PC-3 (cell line): ENCODE measurements around the gene GRAMD1C. TPM values are rescaled to one million over a fixed set of nuclear protein-coding genes. Genes with fewer than 3 reads are reported as not detected.
A peak's percentile ranks its signal among the peaks of the same experiment; 100 is the strongest.

Experiments used
- ATAC-seq: fragments of 200-7000 bp; cut with Tn5 transposase; 2 replicates; pipeline ENCODE4 v1.9.1; 2020; ENCODE audit warnings: mild to moderate bottlenecking, moderate library complexity
- BruUV-seq: library from RNA; stranded (reverse); fragments of 400-500 nt; replicated peaks from 2 replicates; lab custom pipeline; 2021; lab: Mats Ljungman, UMichigan
- CTCF ChIA-PET: fragments of 300-600 bp; sonication (Branson Sonifier 250); formaldehyde crosslinking; loops from one replicate; lab custom pipeline; 2022; ENCODE audit warnings: antibody characterized with exemption; lab: Charles Lee
- POLR2A ChIA-PET: fragments of 300-600 bp; sonication (Branson Sonifier 250); formaldehyde crosslinking; loops from one replicate; lab custom pipeline; 2022; ENCODE audit warnings: antibody characterized with exemption; ENCODE audit not compliant: unreplicated experiment; lab: Charles Lee
- DNase-seq: peaks from one replicate; pipeline ENCODE4 v3.0.0-alpha.2; 2015
- H2AFZ ChIP-seq: fragments of 300-600 bp; sonication (generic); 2 replicates; pipeline ENCODE4 v1.6.0; 2016; ENCODE audit warnings: antibody characterized with exemption, low read length
- H3F3A ChIP-seq: fragments of 300-600 bp; sonication (generic); one replicate; pipeline ENCODE4 v1.6.0; 2017; ENCODE audit warnings: antibody characterized with exemption, low read length, control low read depth, mild to moderate bottlenecking; ENCODE audit not compliant: unreplicated experiment
- H3K27ac ChIP-seq: fragments of 300-600 bp; sonication (generic); 2 replicates; pipeline ENCODE4 v1.5.1; 2016; ENCODE audit warnings: mild to moderate bottlenecking, low read length
- H3K27me3 ChIP-seq: fragments of 300-600 bp; sonication (generic); 2 replicates; pipeline ENCODE4 v1.6.1; 2016; ENCODE audit warnings: low read length, mixed read lengths
- H3K36me3 ChIP-seq: fragments of 300-600 bp; sonication (generic); 2 replicates; pipeline ENCODE4 v1.6.1; 2016; ENCODE audit warnings: low read depth, mixed run types, low read length, mixed read lengths
- H3K4me1 ChIP-seq: fragments of 300-600 bp; sonication (generic); 2 replicates; pipeline ENCODE4 v1.5.1; 2016; ENCODE audit warnings: low read length; ENCODE audit not compliant: insufficient read depth
- H3K4me2 ChIP-seq: fragments of 300-600 bp; sonication (generic); 2 replicates; pipeline ENCODE4 v1.6.0; 2016; ENCODE audit warnings: low read length
- H3K4me3 ChIP-seq: fragments of 300-600 bp; sonication (generic); 2 replicates; pipeline ENCODE4 v1.5.1; 2016; ENCODE audit warnings: mild to moderate bottlenecking, low read length, mixed read lengths
- H3K79me2 ChIP-seq: fragments of 300-600 bp; sonication (generic); 2 replicates; pipeline ENCODE4 v1.6.1; 2017; ENCODE audit warnings: low read length, mixed read lengths
- H3K9ac ChIP-seq: fragments of 300-600 bp; sonication (generic); 2 replicates; pipeline ENCODE4 v1.6.0; 2016; ENCODE audit warnings: mild to moderate bottlenecking, low read length
- H3K9me2 ChIP-seq: fragments of 300-600 bp; sonication (generic); replicated peaks from 2 replicates; pipeline ENCODE4 v1.6.1; 2016; ENCODE audit warnings: mixed run types, low read length, mixed read lengths
- H3K9me3 ChIP-seq: fragments of 300-600 bp; sonication (generic); 2 replicates; pipeline ENCODE4 v1.6.1; 2016; ENCODE audit warnings: low read length, mixed read lengths
- H4K20me1 ChIP-seq: fragments of 300-600 bp; sonication (generic); 2 replicates; pipeline ENCODE4 v1.6.1; 2016; ENCODE audit warnings: low read length, mixed read lengths
- CTCF ChIP-seq: fragments of 300-600 bp; sonication (generic); conservative IDR thresholded peaks from 2 replicates; pipeline ENCODE4 v1.5.1; 2017; ENCODE audit warnings: antibody characterized with exemption, low read depth, mild to moderate bottlenecking, low read length
- EZH2 ChIP-seq: fragments of 300-600 bp; sonication (generic); IDR thresholded peaks from one replicate; pipeline ENCODE4 v1.6.1; 2017; ENCODE audit warnings: antibody characterized with exemption, mild to moderate bottlenecking, low read length; ENCODE audit not compliant: unreplicated experiment
- EZH2phosphoT487 ChIP-seq: fragments of 300-600 bp; sonication (generic); IDR thresholded peaks from 2 replicates; pipeline ENCODE4 v1.6.1; 2018; ENCODE audit warnings: mild to moderate bottlenecking, antibody characterized with exemption, low read length, borderline replicate concordance
- intact Hi-C: fragments of 100-400 bp; cut with micrococcal nuclease; formaldehyde crosslinking; loops from 2 replicates; pipeline ENCODE4 v1.9.0; 2023
- total RNA-seq: library from RNA; depleted of rRNA; stranded (reverse); fragments of >200 nt; gene quantifications from 2 replicates; pipeline ENCODE4 v1.2.3, GENCODE V29; 2014

GRAMD1C gene
- total RNA-seq, 1 experiment from 2014 or later, result 2.8 TPM

GRCh38 chr3:113954091-113954685 lies 115.6 kb downstream of the GRAMD1C start:
- no peak overlapping the region for H3K4me3 ChIP-seq
- no peaks in the 10 kb centered on the region for H3F3A ChIP-seq
- ChIA-PET POLR2A (no interaction called here), CTCF (no interaction called here)
- no peak overlapping the region for H3K27ac ChIP-seq
- DNase-seq (no peak), ATAC-seq (no peak)
- no peak overlapping the region for H3K9ac ChIP-seq
- TF ChIP-seq EZH2, result no peak
- TF ChIP-seq EZH2phosphoT487, result no peak
- no peak for TF ChIP-seq CTCF
- intact Hi-C loops, result no loop called here
- H3K27me3 ChIP-seq, result no peaks in the 10 kb centered on the region
- no peaks in the 10 kb centered on the region for H4K20me1 ChIP-seq
- no peak overlapping the region for H2AFZ ChIP-seq
- no peaks in the 10 kb centered on the region for H3K9me3 ChIP-seq
- no peaks in the 10 kb centered on the region for H3K4me1 ChIP-seq
- BruUV-seq, result no TSS peak
- H3K79me2 ChIP-seq, result no peaks in the 10 kb centered on the region
- H3K4me2 ChIP-seq, result no peak overlapping the region
- H3K9me2 ChIP-seq, result no peaks in the 10 kb centered on the region
- H3K36me3 ChIP-seq, result no peaks in the 10 kb centered on the region

GRCh38 chr3:113963879-113964278 lies 125.3 kb downstream of the GRAMD1C start:
- no peaks in the 10 kb centered on the region for H3K36me3 ChIP-seq
- no peaks in the 10 kb centered on the region for H3K4me1 ChIP-seq
- no peak for TF ChIP-seq EZH2phosphoT487
- TF ChIP-seq EZH2, result no peak
- TF ChIP-seq CTCF, result no peak
- no peaks in the 10 kb centered on the region for H3F3A ChIP-seq
- no peak for ATAC-seq
- no peaks in the 10 kb centered on the region for H3K27me3 ChIP-seq
- H3K9me3 ChIP-seq, result no peaks in the 10 kb centered on the region
- intact Hi-C loops, result no loop called here
- H3K9ac ChIP-seq, result no peak overlapping the region
- no peak for DNase-seq
- H2AFZ ChIP-seq, result no peak overlapping the region
- H3K79me2 ChIP-seq, result no peaks in the 10 kb centered on the region
- POLR2A ChIA-PET, result no interaction called here
- H3K9me2 ChIP-seq, result no peaks in the 10 kb centered on the region
- H3K27ac ChIP-seq, result no peak overlapping the region
- no peaks in the 10 kb centered on the region for H4K20me1 ChIP-seq
- no TSS peak for BruUV-seq
- no peak overlapping the region for H3K4me2 ChIP-seq
- H3K4me3 ChIP-seq, result no peak overlapping the region
- CTCF ChIA-PET, result interaction anchor here (0.6 kb wide), 1 partner anchor 12 kb away, joined by 3 read pairs; no protein-coding TSS in a partner anchor

- Histone ChIP-seq H3F3A (no peaks in the 10 kb centered on the region), H3K79me2 (no peaks in the 10 kb centered on the region), H3K36me3 (no peaks in the 10 kb centered on the region), H3K27ac (no peak overlapping the region), H3K9me3 (no peaks in the 10 kb centered on the region), H2AFZ (no peak overlapping the region), H3K4me1 (no peaks in the 10 kb centered on the region), H3K4me3 (no peak overlapping the region), H3K9ac (no peak overlapping the region), H3K4me2 (no peak overlapping the region), H4K20me1 (no peaks in the 10 kb centered on the region), H3K9me2 (no peaks in the 10 kb centered on the region), H3K27me3 (no peaks in the 10 kb centered on the region)
- ChIA-PET POLR2A (no interaction called here), CTCF (no interaction called here)
- DNase-seq (peak; percentile 12), ATAC-seq (peak; percentile 65)
- intact Hi-C loops, result no loop called here
- BruUV-seq, result no TSS peak
- TF ChIP-seq EZH2 (no peak), CTCF (peak; percentile 38)
Observed at GRCh38 chr3:113966172-113966571, 127.6 kb downstream of the GRAMD1C start.
